A549 treated with CpdA at 1 μM for 4 hours (cell line): Measurements from ENCODE around the gene MROH2B. TPM values are rescaled to one million over a fixed set of nuclear protein-coding genes. Genes with fewer than 3 reads are reported as not detected.

ENCODE experiments used
- total RNA-seq: library from RNA; stranded (reverse); fragments of 200-300 nt; extraction: Qiagen RNA extraction; gene quantifications from 5 replicates; pipeline ENCODE4 v1.2.3, GENCODE V29; 2022; ENCODE audit warnings: low read depth

The MROH2B gene
- total RNA-seq: not detected in 5 replicates

GRCh38 chr5:41071242-41071641 is at the start of gene MROH2B:
TSS of gene MROH2B (minus strand) at chr5:41071342. CDS start at chr5:41070852, 490 bp downstream.

Other genes with a start within 250 kb of the MROH2B start
- gene RPL37, start 236.1 kb downstream of the MROH2B start, total RNA-seq: 2,605 to 3,012 TPM (median 2,812 TPM) in 5 replicates
- 4.2 to 5.5 TPM (median 4.9 TPM) in 5 replicates for gene CARD6, start 230.0 kb downstream of the MROH2B start, total RNA-seq
- not detected in 5 replicates for gene C7, start 161.8 kb downstream of the MROH2B start, total RNA-seq
- not detected in 5 replicates for gene C6, start 142.2 kb upstream of the MROH2B start, total RNA-seq